Keratinocyte (primary cell): ENCODE results near the gene THAP3.

Experiments
- EZH2 ChIP-seq: IDR thresholded peaks from one replicate; pipeline ENCODE4 v1.6.1; 2012; ENCODE audit warnings: inconsistent platforms, mild to moderate bottlenecking, low read length, moderate library complexity
- TF ChIP-seq, protein P1 (sequence below), 3 experiments: IDR thresholded peaks in 1 of 3; conservative IDR thresholded peaks in 1 of 3; optimal IDR thresholded peaks in 1 of 3; 2 replicates in 2 of 3; 3 replicates in 1 of 3; pipeline versions ENCODE3 to v1.5.1; 2011; ENCODE audit warnings: low read length in 3 of 3, mild to moderate bottlenecking in 3 of 3, moderate library complexity in 2 of 3, control low read depth in 1 of 3, inconsistent platforms in 1 of 3; ENCODE audit not compliant: insufficient read depth in 2 of 3; ENCODE audit errors: extremely low read depth in 1 of 3

DNA sequence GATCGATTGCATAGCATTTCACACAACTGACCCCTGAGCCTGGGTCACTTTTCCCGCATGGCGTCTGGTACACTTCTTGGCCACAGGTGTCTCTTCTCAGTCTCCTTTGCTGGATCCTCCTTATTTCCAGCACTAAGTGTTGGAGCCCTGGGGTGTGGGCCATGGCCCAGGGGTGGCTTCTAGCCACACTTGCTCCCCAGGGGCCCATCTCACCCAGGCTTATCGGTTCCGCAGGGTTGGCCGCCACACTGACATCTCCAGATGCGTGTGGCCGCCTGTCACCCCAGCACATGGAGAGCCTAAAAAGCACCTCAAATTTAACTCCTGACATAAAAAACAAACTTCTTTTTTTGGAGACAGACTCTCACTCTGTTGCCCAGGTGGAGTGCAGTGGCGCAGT lies 2.4 kb downstream of the THAP3 start:
- no peak for TF ChIP-seq EZH2
- TF ChIP-seq, protein P1, sequence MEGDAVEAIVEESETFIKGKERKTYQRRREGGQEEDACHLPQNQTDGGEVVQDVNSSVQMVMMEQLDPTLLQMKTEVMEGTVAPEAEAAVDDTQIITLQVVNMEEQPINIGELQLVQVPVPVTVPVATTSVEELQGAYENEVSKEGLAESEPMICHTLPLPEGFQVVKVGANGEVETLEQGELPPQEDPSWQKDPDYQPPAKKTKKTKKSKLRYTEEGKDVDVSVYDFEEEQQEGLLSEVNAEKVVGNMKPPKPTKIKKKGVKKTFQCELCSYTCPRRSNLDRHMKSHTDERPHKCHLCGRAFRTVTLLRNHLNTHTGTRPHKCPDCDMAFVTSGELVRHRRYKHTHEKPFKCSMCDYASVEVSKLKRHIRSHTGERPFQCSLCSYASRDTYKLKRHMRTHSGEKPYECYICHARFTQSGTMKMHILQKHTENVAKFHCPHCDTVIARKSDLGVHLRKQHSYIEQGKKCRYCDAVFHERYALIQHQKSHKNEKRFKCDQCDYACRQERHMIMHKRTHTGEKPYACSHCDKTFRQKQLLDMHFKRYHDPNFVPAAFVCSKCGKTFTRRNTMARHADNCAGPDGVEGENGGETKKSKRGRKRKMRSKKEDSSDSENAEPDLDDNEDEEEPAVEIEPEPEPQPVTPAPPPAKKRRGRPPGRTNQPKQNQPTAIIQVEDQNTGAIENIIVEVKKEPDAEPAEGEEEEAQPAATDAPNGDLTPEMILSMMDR (optimal IDR thresholded peaks at IDR 0.05 in 1 of 3, IDR thresholded peaks at IDR 0.05 in 1 of 3, conservative IDR thresholded peaks at IDR 0.05 in 1 of 3; ENCODE audit: extremely low read depth in 1 of 3, insufficient read depth in 2 of 3, low read length in 3 of 3): no peak
